ENCODE results near the gene LCN2.

DNA sequence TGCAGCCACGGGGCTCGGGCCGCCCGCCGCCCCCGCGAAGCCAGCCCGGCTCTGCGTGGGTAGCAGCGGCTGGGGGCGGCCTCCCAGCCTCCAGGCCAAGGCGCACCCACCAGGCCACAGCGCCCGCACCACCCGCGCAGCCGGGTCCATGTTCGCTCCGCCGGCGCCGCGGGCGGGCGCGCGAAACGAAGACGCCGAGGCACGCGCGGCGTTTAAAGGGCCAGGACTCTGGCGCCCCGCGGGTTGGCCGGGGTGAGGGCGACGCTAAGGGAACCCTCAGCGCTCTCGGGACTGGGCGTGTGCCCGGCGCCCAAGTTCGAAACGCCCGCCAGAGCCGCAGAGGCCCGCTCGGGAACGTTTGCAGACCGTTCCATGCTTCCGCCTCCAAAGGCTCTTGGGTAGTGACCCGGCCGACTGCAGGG, 21.7 kb upstream of the LCN2 start, which contains the start of gene PTGES2:
- TF ChIP-seq, protein P1, sequence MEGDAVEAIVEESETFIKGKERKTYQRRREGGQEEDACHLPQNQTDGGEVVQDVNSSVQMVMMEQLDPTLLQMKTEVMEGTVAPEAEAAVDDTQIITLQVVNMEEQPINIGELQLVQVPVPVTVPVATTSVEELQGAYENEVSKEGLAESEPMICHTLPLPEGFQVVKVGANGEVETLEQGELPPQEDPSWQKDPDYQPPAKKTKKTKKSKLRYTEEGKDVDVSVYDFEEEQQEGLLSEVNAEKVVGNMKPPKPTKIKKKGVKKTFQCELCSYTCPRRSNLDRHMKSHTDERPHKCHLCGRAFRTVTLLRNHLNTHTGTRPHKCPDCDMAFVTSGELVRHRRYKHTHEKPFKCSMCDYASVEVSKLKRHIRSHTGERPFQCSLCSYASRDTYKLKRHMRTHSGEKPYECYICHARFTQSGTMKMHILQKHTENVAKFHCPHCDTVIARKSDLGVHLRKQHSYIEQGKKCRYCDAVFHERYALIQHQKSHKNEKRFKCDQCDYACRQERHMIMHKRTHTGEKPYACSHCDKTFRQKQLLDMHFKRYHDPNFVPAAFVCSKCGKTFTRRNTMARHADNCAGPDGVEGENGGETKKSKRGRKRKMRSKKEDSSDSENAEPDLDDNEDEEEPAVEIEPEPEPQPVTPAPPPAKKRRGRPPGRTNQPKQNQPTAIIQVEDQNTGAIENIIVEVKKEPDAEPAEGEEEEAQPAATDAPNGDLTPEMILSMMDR (conservative IDR thresholded peaks at IDR 0.05; ENCODE audit: low read length), result no peak
- no peak for TF ChIP-seq EZH2phosphoT487 (IDR thresholded peaks at IDR 0.05; ENCODE audit: borderline replicate concordance)

Data from Loucy (cell line).